ENCODE data around the gene ATF7IP2. TPM values are rescaled to one million over a fixed set of nuclear protein-coding genes. Genes with fewer than 3 reads are reported as not detected.
"Not testable (repeated sequence)": the region's sequence is repeated elsewhere in the genome, so short reads cannot be mapped to it uniquely, and the experiment has no call there.

ATF7IP2 gene
- total RNA-seq, 1 donor from 2014 or later, result 4.8 TPM

- Mint-ChIP-seq H3K27ac (ENCODE audit: unreplicated experiment) (no peak overlapping the region), H3K36me3 (ENCODE audit: low read depth) (peaks cover 42% of the 10 kb centered on the region), H3K27me3 (ENCODE audit: low read depth) (no peaks in the 10 kb centered on the region), H3K4me3 (ENCODE audit: unreplicated experiment) (no peak overlapping the region), H3K9me3 (ENCODE audit: low read depth) (peaks cover 20% of the 10 kb centered on the region), H3K4me1 (ENCODE audit: low read depth) (no peaks in the 10 kb centered on the region)
- no peak for TF ChIP-seq CTCF (IDR thresholded peaks at IDR 0.05)
- no peak for DNase-seq (ENCODE audit: low spot score)
Observed at GRCh38 chr16:10441726-10442125, 55.9 kb downstream of the ATF7IP2 start.

- H3K36me3 Mint-ChIP-seq (ENCODE audit: low read depth), result peaks cover 64% of the 10 kb centered on the region
- no peaks in the 10 kb centered on the region for H3K4me1 Mint-ChIP-seq (ENCODE audit: low read depth)
- no peak for TF ChIP-seq CTCF (IDR thresholded peaks at IDR 0.05)
- DNase-seq (ENCODE audit: low spot score), result no peak
- H3K27me3 Mint-ChIP-seq (ENCODE audit: low read depth), result no peaks in the 10 kb centered on the region
- no peak overlapping the region for H3K27ac Mint-ChIP-seq (ENCODE audit: unreplicated experiment)
- H3K9me3 Mint-ChIP-seq (ENCODE audit: low read depth), result peaks cover 34% of the 10 kb centered on the region
- no peak overlapping the region for H3K4me3 Mint-ChIP-seq (ENCODE audit: unreplicated experiment)
Observed at GRCh38 chr16:10447289-10447688, 61.4 kb downstream of the ATF7IP2 start.

DNA sequence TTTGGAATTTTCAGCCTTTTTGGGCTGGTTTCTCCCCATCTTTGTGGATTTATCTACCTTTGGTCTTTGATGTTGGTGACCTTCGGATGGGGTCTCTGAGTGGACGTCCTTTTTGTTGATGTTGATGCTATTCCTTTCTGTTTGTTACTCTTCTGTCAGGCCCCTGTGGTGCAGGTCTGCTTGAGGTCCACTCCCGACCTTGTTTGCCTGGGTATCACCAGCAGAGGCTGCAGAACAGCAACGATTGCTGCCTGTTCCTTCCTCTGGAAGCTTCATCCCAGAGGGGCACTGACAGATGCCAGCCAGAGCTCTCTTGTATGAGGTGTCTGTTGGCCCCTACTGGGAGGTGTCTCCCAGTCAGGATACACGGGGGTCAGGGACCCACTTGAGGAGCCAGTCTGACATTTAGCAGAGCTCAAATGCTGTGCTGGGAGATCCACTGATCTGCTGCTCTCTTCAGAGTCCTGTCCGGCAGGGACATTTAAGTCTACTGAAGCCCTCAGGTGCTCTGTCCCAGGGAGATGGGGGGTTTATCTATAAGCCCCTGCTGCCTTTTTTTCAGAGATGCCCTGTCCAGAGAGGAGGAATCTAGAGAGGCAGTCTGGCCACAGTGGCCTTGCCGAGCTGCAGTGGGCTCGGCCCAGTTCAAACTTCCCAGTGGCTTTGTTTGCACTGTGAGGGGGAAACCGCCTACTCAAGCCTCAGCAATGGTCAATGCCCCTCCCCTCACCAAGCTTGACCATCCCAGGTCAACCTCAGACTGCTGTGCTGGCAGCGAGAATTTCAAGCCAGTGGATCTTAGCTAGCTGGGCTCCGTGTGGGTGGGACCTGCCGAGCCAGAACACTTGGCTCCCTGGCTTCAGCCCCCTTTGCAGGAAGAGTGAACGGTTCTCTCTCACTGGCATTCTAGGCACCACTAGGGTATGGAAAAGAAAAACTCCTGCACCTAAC is 66.6 kb downstream of the ATF7IP2 start:
- not testable (repeated sequence) for H3K4me3 Mint-ChIP-seq (ENCODE audit: unreplicated experiment); H3K27me3 Mint-ChIP-seq (ENCODE audit: low read depth); H3K4me1 Mint-ChIP-seq (ENCODE audit: low read depth); H3K27ac Mint-ChIP-seq (ENCODE audit: unreplicated experiment); DNase-seq (ENCODE audit: low spot score)
- H3K9me3 Mint-ChIP-seq (ENCODE audit: low read depth), result peaks cover 28% of the 10 kb centered on the region
- H3K36me3 Mint-ChIP-seq (ENCODE audit: low read depth), result peaks cover 39% of the 10 kb centered on the region

- no peak for DNase-seq (ENCODE audit: low spot score)
- Mint-ChIP-seq H3K9me3 (ENCODE audit: low read depth) (peaks cover 26% of the 10 kb centered on the region), H3K4me1 (ENCODE audit: low read depth) (no peaks in the 10 kb centered on the region), H3K27ac (ENCODE audit: unreplicated experiment) (no peak overlapping the region), H3K36me3 (ENCODE audit: low read depth) (peaks cover 35% of the 10 kb centered on the region), H3K4me3 (ENCODE audit: unreplicated experiment) (no peak overlapping the region), H3K27me3 (ENCODE audit: low read depth) (no peaks in the 10 kb centered on the region)
- no peak for TF ChIP-seq CTCF (IDR thresholded peaks at IDR 0.05)
Observed at GRCh38 chr16:10453159-10453510, 67.3 kb downstream of the ATF7IP2 start.

DNA sequence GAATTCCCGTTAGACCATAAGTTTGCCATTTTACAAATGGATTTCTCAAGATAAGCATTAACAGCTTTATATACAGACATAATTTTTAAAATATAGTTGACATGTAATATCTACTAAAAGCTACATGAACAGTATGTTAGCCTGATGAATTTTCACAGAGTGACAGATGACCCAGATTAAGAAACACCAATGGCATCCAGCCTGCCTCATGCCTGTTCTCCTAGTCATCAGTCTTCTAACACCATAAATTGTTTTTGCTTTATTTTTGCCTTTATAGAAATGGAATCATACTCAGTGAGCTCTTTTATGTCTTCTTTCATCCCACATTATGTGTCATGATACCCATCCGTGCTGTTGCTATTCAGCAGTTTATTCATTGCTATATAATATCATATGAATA is 80.0 kb downstream of the ATF7IP2 start:
- Mint-ChIP-seq H3K4me3 (ENCODE audit: unreplicated experiment) (no peak overlapping the region), H3K4me1 (ENCODE audit: low read depth) (no peaks in the 10 kb centered on the region), H3K27ac (ENCODE audit: unreplicated experiment) (no peak overlapping the region), H3K27me3 (ENCODE audit: low read depth) (no peaks in the 10 kb centered on the region), H3K9me3 (ENCODE audit: low read depth) (no peaks in the 10 kb centered on the region), H3K36me3 (ENCODE audit: low read depth) (peaks cover 10% of the 10 kb centered on the region)
- no peak for TF ChIP-seq CTCF (IDR thresholded peaks at IDR 0.05)
- no peak for DNase-seq (ENCODE audit: low spot score)

DNA sequence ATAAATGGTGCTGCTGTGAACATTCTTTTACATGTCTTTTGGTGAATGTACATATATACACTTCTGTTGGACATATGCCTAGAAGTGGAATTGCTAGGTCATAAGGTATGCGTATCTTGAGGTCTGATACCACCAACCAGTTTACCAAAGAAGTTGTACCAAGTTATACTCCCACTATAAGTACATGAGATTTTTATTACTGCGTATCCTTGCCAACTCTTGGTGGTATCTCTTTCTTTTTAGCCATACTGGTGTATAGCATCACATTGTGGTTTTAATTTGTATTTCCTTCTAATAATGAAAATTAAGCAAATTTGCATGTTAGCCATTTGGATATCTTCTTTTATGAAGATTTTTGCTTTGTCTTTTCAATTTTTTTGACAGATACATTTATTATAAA is 80.5 kb downstream of the ATF7IP2 start:
- peaks cover 9% of the 10 kb centered on the region for H3K36me3 Mint-ChIP-seq (ENCODE audit: low read depth)
- no peaks in the 10 kb centered on the region for H3K9me3 Mint-ChIP-seq (ENCODE audit: low read depth)

More for the DNA sequence above, 80.5 kb downstream of the ATF7IP2 start:
- no peak for DNase-seq (ENCODE audit: low spot score)
- no peak for TF ChIP-seq CTCF (IDR thresholded peaks at IDR 0.05)
- Mint-ChIP-seq H3K27ac (ENCODE audit: unreplicated experiment) (no peak overlapping the region), H3K4me1 (ENCODE audit: low read depth) (no peaks in the 10 kb centered on the region), H3K4me3 (ENCODE audit: unreplicated experiment) (no peak overlapping the region), H3K27me3 (ENCODE audit: low read depth) (no peaks in the 10 kb centered on the region)
